Upper lobe of left lung (tissue), 6 donors: ENCODE results near the gene EI24. TPM values are rescaled to one million over a fixed set of nuclear protein-coding genes. Genes with fewer than 3 reads are reported as not detected.

Source experiments
- ATAC-seq, 2 donors: fragments of 200-7000 bp; cut with Tn5 transposase; one replicate each; pipeline ENCODE4 v1.9.1; 2022; ENCODE audit warnings: mild to moderate bottlenecking in 2 of 2, moderate library complexity in 2 of 2; ENCODE audit not compliant: low FRiP score in 2 of 2
- DNase-seq, 2 donors: peaks; one replicate each; pipeline ENCODE4 v3.0.0-alpha.2; 2019 to 2020
- H3K27ac ChIP-seq, 4 donors: fragments of 200-600 bp; sonication (generic); one replicate each; pipeline ENCODE4 v1.5.1; 2016 to 2019
- H3K27me3 ChIP-seq, 4 donors: fragments of 200-600 bp; sonication (generic); one replicate each; pipeline ENCODE4 v1.5.1; 2017 to 2019
- H3K36me3 ChIP-seq, 4 donors: fragments of 200-600 bp; sonication (generic); one replicate each; pipeline ENCODE4 v1.5.1; 2016 to 2019
- H3K4me1 ChIP-seq, 4 donors: fragments of 200-600 bp; sonication (generic); one replicate each; pipeline ENCODE4 v1.5.1; 2018 to 2019
- H3K4me3 ChIP-seq, 4 donors: fragments of 200-600 bp; sonication (generic); one replicate each; pipeline ENCODE4 v1.5.1; 2017 to 2019; ENCODE audit warnings: mild to moderate bottlenecking in 2 of 4, moderate library complexity in 1 of 4
- H3K9me3 ChIP-seq, 4 donors: fragments of 200-600 bp; sonication (generic); one replicate each; pipeline ENCODE4 v1.5.1; 2018 to 2019
- EP300 ChIP-seq, 4 donors: sonication (generic); formaldehyde crosslinking; IDR thresholded peaks; one replicate each; pipeline ENCODE4 v1.5.1; 2017; ENCODE audit warnings: antibody characterized with exemption in 4 of 4, control low read depth in 2 of 4
- POLR2A ChIP-seq, 4 donors: fragments of 450-650 bp; IDR thresholded peaks; one replicate each; pipeline ENCODE4 v1.5.1; 2016 to 2017; ENCODE audit warnings: antibody characterized with exemption in 4 of 4, mild to moderate bottlenecking in 2 of 4
- POLR2AphosphoS5 ChIP-seq, 2 donors: sonication (generic); formaldehyde crosslinking; IDR thresholded peaks; one replicate each; pipeline ENCODE4 v1.5.1; 2017; ENCODE audit warnings: antibody characterized with exemption in 2 of 2
- WGBS, 2 donors: methylation state at CpG; one replicate each; pipeline ENCODE4 v1.1.5; 2017 to 2018; 5-methylcytosine and 5-hydroxymethylcytosine counted together
- total RNA-seq, 6 donors: library from RNA; depleted of rRNA in 4 of 6; stranded (reverse); fragments of >200 nt in 4 of 6; gene quantifications; one replicate each; pipeline versions ENCODE4 v1.1.0 to v1.2.1, GENCODE V29; 2016 to 2021
- TF ChIP-seq, protein P1 (sequence below), 6 experiments: fragments of 450-650 bp in 4 of 6; fragments of 200-600 bp in 2 of 6; sonication (generic) in 2 of 6; IDR thresholded peaks; one replicate each; pipeline ENCODE4 v1.5.1; 2016 to 2019; ENCODE audit warnings: antibody characterized with exemption in 6 of 6
- donor health status: DM: no; HTN: no; CAD: no; lungs with moderate emphysema.
- donor health status: DM: no; HTN: yes; CAD: no; lungs with severe emphysema.

The EI24 gene
- total RNA-seq, 6 donors from 2014 or later, result 31.4 to 80.0 (median 60.4) TPM

DNA sequence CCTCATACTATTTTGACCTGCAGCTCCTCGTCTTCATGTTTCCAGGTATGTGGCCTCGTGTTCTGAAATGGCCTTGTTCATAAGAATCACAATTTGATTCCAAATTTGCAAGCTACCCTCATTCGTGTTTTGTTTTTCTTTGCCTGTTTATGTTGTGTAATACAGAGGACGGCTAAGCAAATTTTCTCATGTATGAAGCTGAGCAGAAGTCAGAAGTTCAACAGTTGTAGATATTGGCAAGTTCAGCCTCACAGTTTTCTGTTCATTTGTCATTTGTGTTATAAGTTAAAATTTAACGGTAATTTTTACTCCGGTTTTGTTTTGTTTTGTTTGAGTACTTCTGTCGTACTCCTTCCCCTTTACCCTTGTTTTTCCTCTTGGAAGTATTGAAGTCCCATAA lies 40.3 kb downstream of the EI24 start:
- no peak for TF ChIP-seq POLR2AphosphoS5 (IDR thresholded peaks at IDR 0.05)
- TF ChIP-seq, protein P1, sequence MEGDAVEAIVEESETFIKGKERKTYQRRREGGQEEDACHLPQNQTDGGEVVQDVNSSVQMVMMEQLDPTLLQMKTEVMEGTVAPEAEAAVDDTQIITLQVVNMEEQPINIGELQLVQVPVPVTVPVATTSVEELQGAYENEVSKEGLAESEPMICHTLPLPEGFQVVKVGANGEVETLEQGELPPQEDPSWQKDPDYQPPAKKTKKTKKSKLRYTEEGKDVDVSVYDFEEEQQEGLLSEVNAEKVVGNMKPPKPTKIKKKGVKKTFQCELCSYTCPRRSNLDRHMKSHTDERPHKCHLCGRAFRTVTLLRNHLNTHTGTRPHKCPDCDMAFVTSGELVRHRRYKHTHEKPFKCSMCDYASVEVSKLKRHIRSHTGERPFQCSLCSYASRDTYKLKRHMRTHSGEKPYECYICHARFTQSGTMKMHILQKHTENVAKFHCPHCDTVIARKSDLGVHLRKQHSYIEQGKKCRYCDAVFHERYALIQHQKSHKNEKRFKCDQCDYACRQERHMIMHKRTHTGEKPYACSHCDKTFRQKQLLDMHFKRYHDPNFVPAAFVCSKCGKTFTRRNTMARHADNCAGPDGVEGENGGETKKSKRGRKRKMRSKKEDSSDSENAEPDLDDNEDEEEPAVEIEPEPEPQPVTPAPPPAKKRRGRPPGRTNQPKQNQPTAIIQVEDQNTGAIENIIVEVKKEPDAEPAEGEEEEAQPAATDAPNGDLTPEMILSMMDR (IDR thresholded peaks at IDR 0.05), result no peak
- TF ChIP-seq POLR2A (IDR thresholded peaks at IDR 0.05), result no peak
- TF ChIP-seq EP300 (IDR thresholded peaks at IDR 0.05), result no peak
- peaks cover 70 to 100% (median 92%) of the 10 kb centered on the region in 4 donors for H3K36me3 ChIP-seq
- no peak for DNase-seq
- no peak overlapping the region for H3K4me3 ChIP-seq
- no peak overlapping the region for H3K27ac ChIP-seq
- 82 to 88% methylated on average over 7 of the region's 7 CpGs for WGBS, 2 donors
- no peaks in the 10 kb centered on the region for H3K4me1 ChIP-seq
- no peaks in the 10 kb centered on the region for H3K9me3 ChIP-seq
- no peaks in the 10 kb centered on the region for H3K27me3 ChIP-seq
- no peak for ATAC-seq

DNA sequence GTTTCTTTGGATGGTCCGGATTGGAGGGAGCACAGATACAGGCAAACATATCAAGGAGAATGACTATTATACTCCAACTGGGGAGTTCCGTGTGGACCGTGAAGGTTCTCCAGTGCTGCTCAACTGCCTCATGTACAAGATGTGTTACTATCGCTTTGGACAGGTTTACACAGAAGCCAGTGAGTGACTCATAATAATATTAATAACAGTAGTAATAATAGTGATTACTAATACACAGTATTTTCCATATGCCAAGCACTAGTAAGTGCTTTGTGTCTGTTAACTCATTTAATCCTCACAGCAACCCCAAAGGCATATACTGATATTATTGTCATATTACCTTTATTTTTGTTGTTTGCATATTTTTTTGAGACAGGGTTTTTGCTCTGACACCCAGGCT lies 49.1 kb downstream of the EI24 start:
- Histone ChIP-seq H3K4me3 (no peak overlapping the region), H3K4me1 (no peaks in the 10 kb centered on the region), H3K27me3 (no peaks in the 10 kb centered on the region), H3K9me3 (no peaks in the 10 kb centered on the region), H3K36me3 (peaks cover 30 to 89% (median 77%) of the 10 kb centered on the region in 4 donors), H3K27ac (no peak overlapping the region)
- WGBS, 2 donors, result 94 to 97% methylated on average over 4 of the region's 4 CpGs
- no peak for DNase-seq
- no peak for ATAC-seq
- TF ChIP-seq POLR2AphosphoS5 (IDR thresholded peaks at IDR 0.05) (no peak), POLR2A (IDR thresholded peaks at IDR 0.05) (no peak), EP300 (IDR thresholded peaks at IDR 0.05) (no peak)
- TF ChIP-seq, protein P1 (IDR thresholded peaks at IDR 0.05), result no peak

DNA sequence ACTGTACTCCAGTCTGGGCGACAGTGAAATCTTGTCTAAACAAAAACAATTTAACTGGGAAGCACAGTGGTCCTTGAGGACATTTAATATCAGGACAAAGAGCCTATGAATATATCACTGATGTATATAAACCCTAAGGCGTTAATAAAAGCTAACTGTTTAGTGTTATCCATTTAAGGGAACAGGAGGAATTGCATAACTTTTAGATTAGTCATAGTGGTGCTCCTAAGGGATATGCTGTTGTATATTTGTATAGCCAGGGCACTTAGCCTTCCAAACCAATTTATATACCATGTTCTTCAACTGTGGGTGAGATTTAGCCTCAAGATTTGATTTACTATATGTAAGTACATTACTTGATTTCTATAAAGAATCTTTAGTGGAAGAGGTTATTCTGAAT lies 52.7 kb downstream of the EI24 start:
- 83 to 89% methylated on average over 2 of the region's 2 CpGs for WGBS, 2 donors
- no peak for ATAC-seq

DNA sequence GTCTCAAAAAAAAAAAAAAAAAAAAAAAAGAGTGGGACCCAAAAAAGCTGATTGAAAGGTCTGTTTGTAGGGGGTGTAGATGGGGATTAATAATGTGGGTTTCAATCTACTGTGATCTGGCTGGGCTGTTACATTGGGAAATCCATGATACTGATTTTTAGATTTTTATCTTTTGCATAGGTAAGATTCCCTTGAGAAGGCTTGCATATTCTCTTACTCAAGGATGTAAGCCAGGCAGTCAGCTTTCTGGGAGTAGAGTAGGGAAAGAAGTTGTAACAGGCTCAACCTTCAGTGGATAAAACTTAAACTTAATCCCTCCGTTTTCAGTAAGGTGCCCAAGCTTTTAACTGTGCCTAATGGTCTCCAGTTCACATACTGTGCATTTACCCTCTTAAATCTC lies 53.8 kb downstream of the EI24 start:
- 90% methylated on average over 1 of the region's 1 CpG for WGBS, 2 donors
- Histone ChIP-seq H3K4me3 (no peak overlapping the region), H3K36me3 (peaks cover 15 to 42% (median 38%) of the 10 kb centered on the region in 4 donors), H3K9me3 (no peaks in the 10 kb centered on the region), H3K4me1 (peaks cover 11 to 19% (median 16%) of the 10 kb centered on the region in 4 donors), H3K27me3 (no peaks in the 10 kb centered on the region), H3K27ac (no peak overlapping the region)
- ATAC-seq (no peak), DNase-seq (no peak)
- TF ChIP-seq POLR2AphosphoS5 (IDR thresholded peaks at IDR 0.05), result no peak
- TF ChIP-seq EP300 (IDR thresholded peaks at IDR 0.05), result no peak
- TF ChIP-seq POLR2A (IDR thresholded peaks at IDR 0.05), result no peak
- TF ChIP-seq, protein P1 (IDR thresholded peaks at IDR 0.05), result no peak

More for the DNA sequence above, 52.7 kb downstream of the EI24 start:
- Histone ChIP-seq H3K4me3 (no peak overlapping the region), H3K4me1 (peaks cover 11 to 19% (median 16%) of the 10 kb centered on the region in 4 donors), H3K27me3 (no peaks in the 10 kb centered on the region), H3K9me3 (no peaks in the 10 kb centered on the region), H3K27ac (no peak overlapping the region), H3K36me3 (peaks cover 17 to 53% (median 44%) of the 10 kb centered on the region in 4 donors)
- no peak for TF ChIP-seq EP300 (IDR thresholded peaks at IDR 0.05)
- TF ChIP-seq POLR2AphosphoS5 (IDR thresholded peaks at IDR 0.05), result no peak
- TF ChIP-seq POLR2A (IDR thresholded peaks at IDR 0.05), result no peak
- DNase-seq, result no peak

DNA sequence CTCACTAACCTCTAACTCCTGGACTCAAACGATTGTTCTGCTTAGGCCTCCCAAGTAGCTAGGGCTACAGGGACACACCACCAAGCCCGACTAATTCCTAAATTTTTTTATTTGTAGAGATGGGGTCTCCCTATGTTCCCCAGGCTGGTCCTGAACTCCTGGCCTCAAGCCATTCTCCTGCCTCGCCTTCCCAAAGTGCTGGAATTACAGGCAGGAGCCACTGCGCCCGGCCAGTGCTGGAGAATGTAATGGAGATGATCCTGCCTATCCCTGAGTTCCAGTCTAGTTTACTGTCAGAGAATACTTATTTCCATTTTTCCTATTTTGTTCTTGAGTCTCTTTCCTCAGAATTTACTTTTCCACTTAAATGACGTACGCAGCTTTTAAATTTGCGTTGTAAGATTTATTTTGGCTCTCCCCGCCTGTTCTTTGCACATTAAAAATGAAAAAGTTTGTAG lies 55.5 kb downstream of the EI24 start, which contains the start of gene CHEK1:
Gene CHEK1, plus strand, starts transcription at position 408 of the 458 bp plus-strand sequence. CDS start 1,606 bp downstream, outside the sequence.
- no peak for ATAC-seq
- Histone ChIP-seq H3K27ac (peak within 1 kb of the TSS; percentile 87 to 97 (median 91)), H3K27me3 (no peaks in the 10 kb centered on the region), H3K36me3 (peaks cover 3 to 25% (median 21%) of the 10 kb centered on the region in 4 donors), H3K4me1 (peaks cover 11 to 19% (median 16%) of the 10 kb centered on the region in 4 donors), H3K4me3 (peak within 1 kb of the TSS; percentile 63 to 79 (median 70)), H3K9me3 (no peaks in the 10 kb centered on the region)
- WGBS, 2 donors, result 58 to 62% methylated on average over 9 of the region's 9 CpGs
- no peak for TF ChIP-seq POLR2A (IDR thresholded peaks at IDR 0.05)
- no peak for TF ChIP-seq POLR2AphosphoS5 (IDR thresholded peaks at IDR 0.05)
- TF ChIP-seq, protein P1 (IDR thresholded peaks at IDR 0.05), result no peak
- no peak for TF ChIP-seq EP300 (IDR thresholded peaks at IDR 0.05)
- DNase-seq, result no peak
